ENCODE measurements around the gene LIPA. TPM values are rescaled to one million over a fixed set of nuclear protein-coding genes. Genes with fewer than 3 reads are reported as not detected.

The LIPA gene
- total RNA-seq, 1 experiment from 2014 or later: 40.3 TPM

DNA sequence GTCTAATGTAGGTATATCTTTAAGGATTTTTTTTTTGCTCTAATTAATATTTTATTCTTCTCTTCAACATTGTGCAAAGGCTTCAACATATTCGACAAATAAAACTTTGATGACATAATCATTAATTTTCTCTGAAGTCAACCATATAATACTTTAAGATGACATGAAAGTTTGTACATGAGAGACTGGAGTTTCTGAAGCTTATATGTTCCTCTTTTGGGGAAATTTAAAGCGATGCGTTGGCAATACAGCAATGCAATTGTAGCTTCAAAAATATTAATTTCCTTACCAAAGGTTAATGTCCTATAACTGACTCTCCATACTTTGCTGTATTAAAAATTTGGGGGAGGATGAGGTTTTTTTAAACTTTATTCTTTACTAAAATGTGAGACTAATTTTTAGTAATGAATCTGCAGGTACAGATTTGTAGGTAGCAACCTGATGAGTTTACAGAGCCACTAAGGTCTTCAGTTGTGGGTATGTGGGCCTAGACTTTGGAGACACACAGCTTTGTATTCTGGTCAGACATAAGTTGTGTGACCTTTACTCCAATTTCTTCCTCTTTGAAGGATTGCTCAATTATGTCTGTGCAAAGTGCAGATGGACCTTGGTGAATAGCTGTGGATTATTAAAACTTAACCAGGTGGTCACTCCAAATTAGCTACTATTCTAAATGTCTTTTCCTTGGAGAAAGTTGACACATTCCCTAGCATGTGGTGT is 18.0 kb upstream of the LIPA start:
- no peaks in the 10 kb centered on the region for H3K4me1 ChIP-seq (ENCODE audit: insufficient read depth, low read length, poor library complexity, severe bottlenecking)
- no peaks in the 10 kb centered on the region for H3K36me3 ChIP-seq (ENCODE audit: insufficient read depth, low read length, poor library complexity, severe bottlenecking)
- no peaks in the 10 kb centered on the region for H3K27me3 ChIP-seq (replicated peaks; ENCODE audit: insufficient read depth, low read depth, low read length, poor library complexity)
- DNase-seq (ENCODE audit: low spot score): no peak
- intact Hi-C loops (cut with micrococcal nuclease; ENCODE audit: unreplicated experiment): no loop called here
- ChIA-PET CTCF (no interaction called here), POLR2A (ENCODE audit: low non-redundant PET) (no interaction called here)
- H3K4me3 ChIP-seq (ENCODE audit: low read depth, low read length, poor library complexity, severe bottlenecking): no peak overlapping the region
- TF ChIP-seq, protein P1, sequence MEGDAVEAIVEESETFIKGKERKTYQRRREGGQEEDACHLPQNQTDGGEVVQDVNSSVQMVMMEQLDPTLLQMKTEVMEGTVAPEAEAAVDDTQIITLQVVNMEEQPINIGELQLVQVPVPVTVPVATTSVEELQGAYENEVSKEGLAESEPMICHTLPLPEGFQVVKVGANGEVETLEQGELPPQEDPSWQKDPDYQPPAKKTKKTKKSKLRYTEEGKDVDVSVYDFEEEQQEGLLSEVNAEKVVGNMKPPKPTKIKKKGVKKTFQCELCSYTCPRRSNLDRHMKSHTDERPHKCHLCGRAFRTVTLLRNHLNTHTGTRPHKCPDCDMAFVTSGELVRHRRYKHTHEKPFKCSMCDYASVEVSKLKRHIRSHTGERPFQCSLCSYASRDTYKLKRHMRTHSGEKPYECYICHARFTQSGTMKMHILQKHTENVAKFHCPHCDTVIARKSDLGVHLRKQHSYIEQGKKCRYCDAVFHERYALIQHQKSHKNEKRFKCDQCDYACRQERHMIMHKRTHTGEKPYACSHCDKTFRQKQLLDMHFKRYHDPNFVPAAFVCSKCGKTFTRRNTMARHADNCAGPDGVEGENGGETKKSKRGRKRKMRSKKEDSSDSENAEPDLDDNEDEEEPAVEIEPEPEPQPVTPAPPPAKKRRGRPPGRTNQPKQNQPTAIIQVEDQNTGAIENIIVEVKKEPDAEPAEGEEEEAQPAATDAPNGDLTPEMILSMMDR (conservative IDR thresholded peaks at IDR 0.05; ENCODE audit: low read depth, low read length): no peak
- TF ChIP-seq EZH2 (IDR thresholded peaks at IDR 0.05; ENCODE audit: borderline replicate concordance, low read depth, low read length, poor library complexity, severe bottlenecking): no peak
- no TSS peak for BruUV-seq (replicated peaks)
- no peak overlapping the region for H3K27ac ChIP-seq (ENCODE audit: low read depth, low read length, poor library complexity, severe bottlenecking)
- H3K9me3 ChIP-seq (ENCODE audit: low read depth, low read length, poor library complexity, severe bottlenecking): no peaks in the 10 kb centered on the region

DNA sequence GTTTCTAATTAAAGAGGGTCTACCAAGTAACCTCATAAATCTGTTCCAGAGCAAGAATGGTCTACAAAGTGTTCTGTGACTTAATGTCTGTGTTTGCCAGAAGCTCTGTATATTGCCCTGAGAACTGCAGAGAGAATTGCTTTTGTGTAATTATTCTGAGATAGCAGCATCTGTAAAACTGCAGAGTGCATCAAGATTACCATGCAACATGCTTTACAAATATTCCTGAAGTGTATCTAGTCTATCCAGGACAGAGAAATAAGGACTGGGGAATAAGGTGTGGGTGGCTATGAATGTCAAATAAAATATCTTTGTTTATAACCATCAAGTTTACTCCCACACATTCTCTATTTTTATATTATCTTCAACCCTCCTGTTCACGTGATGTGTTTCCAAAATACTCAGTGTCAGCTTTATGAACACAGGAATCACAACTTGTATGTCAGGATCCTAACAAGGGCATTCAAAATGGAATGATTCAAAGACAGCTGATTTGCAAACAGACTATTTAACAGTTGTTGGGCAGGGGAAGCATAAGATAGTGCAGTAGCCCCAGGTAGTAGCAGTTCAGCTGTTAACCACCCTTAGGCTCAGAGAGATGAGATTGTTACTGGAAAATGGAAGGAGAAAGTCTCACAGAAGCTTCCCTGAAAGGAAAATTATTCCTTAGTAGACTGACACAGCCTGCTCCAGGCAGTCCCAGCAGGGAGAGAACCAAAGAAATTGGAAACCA is 15.3 kb upstream of the LIPA start:
- intact Hi-C loops (cut with micrococcal nuclease; ENCODE audit: unreplicated experiment): no loop called here
- no peak overlapping the region for H3K27ac ChIP-seq (ENCODE audit: low read depth, low read length, poor library complexity, severe bottlenecking)
- ChIA-PET POLR2A (ENCODE audit: low non-redundant PET) (no interaction called here), CTCF (no interaction called here)
- DNase-seq (ENCODE audit: low spot score): no peak
- H3K4me3 ChIP-seq (ENCODE audit: low read depth, low read length, poor library complexity, severe bottlenecking): no peak overlapping the region
- TF ChIP-seq, protein P1 (conservative IDR thresholded peaks at IDR 0.05; ENCODE audit: low read depth, low read length): no peak
- TF ChIP-seq EZH2 (IDR thresholded peaks at IDR 0.05; ENCODE audit: borderline replicate concordance, low read depth, low read length, poor library complexity, severe bottlenecking): no peak
- no peaks in the 10 kb centered on the region for H3K27me3 ChIP-seq (replicated peaks; ENCODE audit: insufficient read depth, low read depth, low read length, poor library complexity)
- H3K9me3 ChIP-seq (ENCODE audit: low read depth, low read length, poor library complexity, severe bottlenecking): no peaks in the 10 kb centered on the region
- H3K4me1 ChIP-seq (ENCODE audit: insufficient read depth, low read length, poor library complexity, severe bottlenecking): no peaks in the 10 kb centered on the region
- no peaks in the 10 kb centered on the region for H3K36me3 ChIP-seq (ENCODE audit: insufficient read depth, low read length, poor library complexity, severe bottlenecking)
- BruUV-seq (replicated peaks): no TSS peak

DNA sequence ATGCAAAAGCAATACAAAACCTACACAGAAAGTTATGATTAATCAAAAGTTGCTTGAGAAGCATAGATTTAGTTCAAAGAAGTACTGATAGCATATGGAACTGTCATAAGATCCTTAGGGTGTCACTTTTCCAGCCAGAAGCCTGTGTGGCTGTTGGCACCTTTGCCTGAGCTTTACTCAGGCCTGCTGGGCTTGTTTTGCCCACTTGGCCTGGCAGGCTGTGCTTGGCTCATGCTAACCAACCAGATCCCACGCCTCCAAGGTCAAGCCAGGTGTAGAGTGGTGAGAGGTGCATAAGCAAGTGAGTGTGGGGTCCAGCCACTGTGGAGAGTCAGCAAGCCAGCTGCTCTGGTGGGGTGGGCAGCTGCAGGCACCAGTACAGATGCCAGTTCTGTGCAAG is 12.0 kb upstream of the LIPA start:
- CTCF ChIA-PET: no interaction called here

More for the DNA sequence above, 12.0 kb upstream of the LIPA start:
- intact Hi-C loops (cut with micrococcal nuclease; ENCODE audit: unreplicated experiment): no loop called here
- H3K27ac ChIP-seq (ENCODE audit: low read depth, low read length, poor library complexity, severe bottlenecking): no peak overlapping the region
- no peak for DNase-seq (ENCODE audit: low spot score)
- POLR2A ChIA-PET (ENCODE audit: low non-redundant PET): no interaction called here
- H3K27me3 ChIP-seq (replicated peaks; ENCODE audit: insufficient read depth, low read depth, low read length, poor library complexity): no peaks in the 10 kb centered on the region
- no peaks in the 10 kb centered on the region for H3K36me3 ChIP-seq (ENCODE audit: insufficient read depth, low read length, poor library complexity, severe bottlenecking)
- BruUV-seq (replicated peaks): no TSS peak
- no peaks in the 10 kb centered on the region for H3K9me3 ChIP-seq (ENCODE audit: low read depth, low read length, poor library complexity, severe bottlenecking)
- H3K4me1 ChIP-seq (ENCODE audit: insufficient read depth, low read length, poor library complexity, severe bottlenecking): peaks cover 5% of the 10 kb centered on the region
- no peak overlapping the region for H3K4me3 ChIP-seq (ENCODE audit: low read depth, low read length, poor library complexity, severe bottlenecking)
- TF ChIP-seq EZH2 (IDR thresholded peaks at IDR 0.05; ENCODE audit: borderline replicate concordance, low read depth, low read length, poor library complexity, severe bottlenecking): no peak
- TF ChIP-seq, protein P1 (conservative IDR thresholded peaks at IDR 0.05; ENCODE audit: low read depth, low read length): no peak

Measured in A673 (cell line).